Limb (tissue), 2 donors: Measurements from ENCODE around the gene DNAJC11.
"Not testable (repeated sequence)": the region's sequence is repeated elsewhere in the genome, so short reads cannot be mapped to it uniquely, and the experiment has no call there.

Experiments used
- DNase-seq, 2 donors: peaks; one replicate each; pipeline ENCODE4 v3.0.0-alpha.2; 2016; ENCODE audit errors: extremely low spot score in 2 of 2

DNAJC11 gene

DNA sequence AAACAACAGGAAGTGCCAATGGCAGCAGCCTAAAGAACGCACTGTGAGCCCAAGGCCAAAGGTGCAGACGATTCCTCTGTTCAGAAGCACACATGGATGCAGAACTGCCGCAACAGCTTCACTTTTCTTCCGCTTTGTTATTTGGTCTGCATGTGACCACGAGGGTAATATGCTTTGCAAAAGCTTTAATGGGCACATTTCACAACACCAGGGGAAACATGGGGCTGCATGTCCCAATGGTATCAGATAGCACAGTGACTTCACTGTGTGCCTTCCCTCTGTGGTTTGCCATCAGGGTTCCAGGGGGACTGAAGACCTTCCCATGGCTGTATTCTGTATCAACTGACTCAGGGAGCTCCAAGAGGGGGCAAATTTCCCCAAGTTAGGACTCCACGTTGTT is 48.6 kb downstream of the DNAJC11 start:
- DNase-seq: no peak

DNA sequence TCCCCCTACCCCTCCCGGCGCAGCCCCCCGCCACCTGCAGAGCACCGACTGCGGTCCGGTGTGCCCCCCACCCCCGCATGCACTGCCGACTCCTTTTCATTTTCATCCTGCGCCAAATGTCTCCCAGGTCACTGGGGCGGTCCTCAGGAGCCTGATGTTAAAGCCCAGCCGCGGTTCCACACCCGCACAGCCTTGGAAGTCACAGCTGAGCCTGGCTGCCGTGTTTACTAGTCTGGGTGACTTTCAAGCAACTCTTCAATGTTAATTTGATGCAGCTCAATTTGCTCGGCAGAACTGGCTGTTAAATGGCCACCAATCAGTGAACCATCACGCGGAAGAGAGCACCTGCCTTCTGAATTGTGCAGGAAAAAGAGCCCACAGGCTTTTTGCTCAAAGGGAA is 49.7 kb downstream of the DNAJC11 start:
- no peak for DNase-seq

DNA sequence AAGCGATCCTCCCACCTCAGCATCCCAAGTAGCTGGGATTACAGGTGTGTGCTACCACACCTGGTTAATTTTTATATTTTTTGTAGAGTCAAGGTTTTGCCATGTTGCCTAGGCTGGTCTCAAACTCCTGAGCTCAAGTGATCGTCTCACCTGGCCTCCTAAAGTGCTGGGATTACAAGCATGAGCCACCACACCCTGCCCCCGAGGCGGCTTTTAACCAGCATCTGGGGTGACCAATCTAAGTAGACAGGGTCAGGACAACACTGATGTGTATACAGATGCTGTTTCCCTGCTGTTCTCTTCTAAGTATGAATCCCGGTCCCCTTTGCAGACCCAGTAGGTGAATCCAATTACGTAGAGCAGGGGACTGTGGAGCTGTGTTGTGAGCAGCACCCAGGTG is 53.1 kb downstream of the DNAJC11 start:
- DNase-seq: no peak

DNA sequence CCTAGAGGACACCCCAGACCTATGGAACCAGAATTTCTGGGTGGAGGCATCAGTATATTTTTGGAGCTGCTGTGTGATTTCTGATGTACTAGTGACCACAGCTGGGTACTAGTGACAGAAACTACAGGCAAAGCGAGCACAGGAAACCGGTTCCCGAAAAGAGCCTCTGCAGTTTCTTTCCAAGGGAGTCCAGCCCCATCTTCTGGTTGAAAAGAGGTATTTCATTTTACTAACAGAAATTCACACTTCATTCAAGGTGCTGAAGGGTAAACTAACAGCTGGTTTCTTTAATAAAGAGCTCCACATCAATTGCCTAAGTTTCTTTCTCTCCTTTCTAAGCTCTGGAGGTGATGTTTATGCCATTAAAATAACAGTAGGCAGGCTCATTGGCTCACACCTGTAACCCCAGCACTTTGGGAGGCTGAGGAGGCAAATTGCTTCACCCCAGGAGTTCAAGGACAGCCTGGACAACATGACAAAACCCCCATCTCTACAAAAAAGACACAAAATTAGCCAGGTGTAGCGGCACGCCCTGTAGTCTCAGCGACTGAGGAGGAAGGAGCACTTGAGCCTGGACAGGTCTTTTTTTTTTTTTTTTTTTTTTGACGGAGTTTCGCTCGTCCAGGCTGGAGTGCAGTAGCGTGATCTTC is 55.0 kb downstream of the DNAJC11 start:
- DNase-seq: peak in 1 of 2 donors; percentile 78

DNA sequence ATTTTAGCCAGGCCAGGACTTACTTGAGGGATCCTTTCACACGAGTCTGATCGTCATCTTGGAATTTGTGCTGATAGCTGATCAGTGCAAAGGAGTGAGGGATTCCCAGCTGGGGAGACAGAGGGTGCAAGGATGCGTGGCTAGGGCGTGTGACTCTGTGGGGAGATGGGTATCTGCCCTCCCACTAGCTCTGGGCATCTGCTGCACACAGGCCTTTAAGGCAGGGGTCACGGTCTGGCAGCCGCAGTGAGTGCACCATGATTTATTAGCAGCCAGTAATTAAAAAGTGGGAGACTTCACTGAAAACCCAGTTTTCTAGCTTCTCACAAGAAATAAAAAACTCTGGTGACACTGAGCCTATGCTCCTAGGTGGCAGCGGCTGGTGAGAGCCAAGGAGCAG is 56.6 kb downstream of the DNAJC11 start:
- no peak for DNase-seq

DNA sequence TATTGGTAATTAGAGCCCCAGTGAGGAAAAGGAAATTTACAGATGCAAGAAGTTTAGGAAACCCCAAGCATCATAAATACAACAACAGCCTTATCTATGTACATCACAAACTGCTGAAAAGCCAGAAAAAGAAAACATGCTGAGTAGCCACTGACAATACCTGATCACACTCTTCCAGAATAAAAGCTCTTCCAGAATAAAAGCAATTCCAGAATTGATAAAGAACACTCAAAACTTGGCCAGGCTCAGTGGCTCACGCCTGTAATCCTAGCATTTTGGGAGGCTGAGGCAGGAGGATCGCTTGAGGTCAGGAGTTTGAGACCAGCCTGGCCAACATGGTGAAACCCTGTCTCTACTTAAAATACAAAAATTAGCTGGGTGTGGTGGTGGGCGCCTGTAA is 60.7 kb downstream of the DNAJC11 start:
- DNase-seq: not testable (repeated sequence)

DNA sequence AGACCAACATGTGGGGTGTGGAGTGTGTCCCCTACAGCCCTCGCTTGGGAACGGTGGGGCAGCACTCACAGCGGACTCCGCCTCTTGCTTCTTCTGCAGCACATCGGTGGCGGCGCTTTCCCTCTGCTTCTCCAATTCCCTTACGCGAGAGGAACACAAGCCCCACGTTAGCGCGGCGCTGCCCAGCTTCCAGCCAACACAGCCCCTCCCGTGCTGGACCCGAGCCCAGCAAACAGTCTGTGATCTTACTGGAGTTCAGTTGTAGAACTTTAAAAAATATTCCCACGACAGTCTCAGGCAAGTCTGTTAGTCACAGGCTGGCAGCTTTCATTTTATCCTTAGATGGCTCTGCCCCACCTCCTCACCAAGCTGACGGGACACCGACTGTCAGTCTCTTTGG is 63.4 kb downstream of the DNAJC11 start:
- peak; percentile 56 to 64 for DNase-seq

DNA sequence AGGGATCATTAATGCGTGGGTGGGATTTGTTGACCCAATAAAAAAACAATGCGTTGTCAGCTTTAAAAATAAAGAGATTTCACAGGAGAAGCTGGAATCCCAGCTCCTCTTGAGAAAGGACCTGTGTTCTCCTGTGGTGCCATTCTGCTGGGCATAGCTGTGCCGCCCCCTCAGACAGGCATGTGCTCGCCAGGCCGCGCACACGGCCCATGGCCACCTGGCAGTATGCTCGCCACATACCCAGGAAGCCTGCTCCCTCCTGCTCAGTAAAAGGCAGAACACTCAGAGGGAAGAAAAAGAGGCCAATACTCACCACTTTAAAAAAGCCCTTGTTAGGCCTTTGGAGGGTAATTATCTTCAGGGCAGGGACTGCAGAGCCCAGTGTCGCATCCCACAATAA is 63.8 kb downstream of the DNAJC11 start:
- no peak for DNase-seq

DNA sequence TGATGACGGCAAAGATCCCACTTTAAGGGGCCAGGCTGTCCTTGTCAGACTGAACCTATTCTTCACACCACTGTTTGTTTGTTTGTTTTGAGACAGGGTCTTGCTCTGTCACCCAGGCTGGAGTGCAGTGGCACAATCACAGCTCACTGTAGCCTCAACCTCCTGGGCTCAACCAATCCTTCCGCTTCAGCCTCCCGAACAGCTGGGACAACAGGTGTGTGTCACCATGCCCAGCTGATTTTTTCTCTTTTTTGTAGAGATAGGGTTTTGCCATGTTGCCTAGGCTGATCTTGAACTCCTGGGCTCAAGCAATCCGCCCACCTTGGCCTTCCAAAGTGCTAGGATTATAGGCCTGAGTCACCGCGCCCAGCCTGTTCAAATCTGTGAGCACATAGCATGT is 64.8 kb downstream of the DNAJC11 start:
- DNase-seq: not testable (repeated sequence)

DNA sequence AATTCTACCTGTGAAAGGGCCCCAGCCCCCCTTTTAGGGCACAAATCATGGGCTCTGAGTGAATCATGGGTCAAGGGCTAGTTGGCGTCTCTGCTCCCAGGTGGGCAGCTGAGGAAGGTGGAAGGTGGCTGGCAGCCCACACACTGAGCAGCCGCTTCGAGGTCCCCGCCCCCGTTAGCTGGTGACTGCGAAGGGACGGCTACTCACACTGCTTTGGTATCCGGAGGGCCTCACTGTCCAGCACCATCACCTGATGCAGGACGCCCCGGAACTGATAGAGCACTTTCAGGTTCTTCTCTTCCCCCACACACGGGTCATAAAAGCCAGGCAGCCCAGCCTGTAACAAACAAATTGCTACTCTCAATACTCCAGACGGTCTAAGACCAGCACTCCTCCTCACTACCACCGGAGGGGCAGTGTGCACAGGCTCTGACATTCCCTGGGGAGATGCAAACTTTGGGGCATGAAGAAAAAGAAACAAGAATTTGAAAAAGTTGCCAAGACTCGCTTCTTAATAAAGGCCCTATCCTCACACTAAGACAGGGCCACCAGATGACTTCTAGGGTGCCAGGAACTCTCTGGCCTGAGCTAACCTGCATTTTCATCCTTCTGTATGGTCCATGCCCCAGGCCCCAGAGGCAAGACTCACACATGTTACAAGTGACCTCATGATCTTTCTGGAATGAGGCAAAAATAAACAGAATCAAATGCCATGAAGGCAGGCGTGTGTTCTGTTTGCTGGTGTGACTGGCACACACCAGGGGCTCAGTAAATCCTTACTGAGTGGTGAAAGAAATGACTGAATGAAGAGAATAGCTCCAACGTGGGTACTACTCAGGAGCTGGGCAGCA is 65.5 kb downstream of the DNAJC11 start:
- DNase-seq: no peak

DNA sequence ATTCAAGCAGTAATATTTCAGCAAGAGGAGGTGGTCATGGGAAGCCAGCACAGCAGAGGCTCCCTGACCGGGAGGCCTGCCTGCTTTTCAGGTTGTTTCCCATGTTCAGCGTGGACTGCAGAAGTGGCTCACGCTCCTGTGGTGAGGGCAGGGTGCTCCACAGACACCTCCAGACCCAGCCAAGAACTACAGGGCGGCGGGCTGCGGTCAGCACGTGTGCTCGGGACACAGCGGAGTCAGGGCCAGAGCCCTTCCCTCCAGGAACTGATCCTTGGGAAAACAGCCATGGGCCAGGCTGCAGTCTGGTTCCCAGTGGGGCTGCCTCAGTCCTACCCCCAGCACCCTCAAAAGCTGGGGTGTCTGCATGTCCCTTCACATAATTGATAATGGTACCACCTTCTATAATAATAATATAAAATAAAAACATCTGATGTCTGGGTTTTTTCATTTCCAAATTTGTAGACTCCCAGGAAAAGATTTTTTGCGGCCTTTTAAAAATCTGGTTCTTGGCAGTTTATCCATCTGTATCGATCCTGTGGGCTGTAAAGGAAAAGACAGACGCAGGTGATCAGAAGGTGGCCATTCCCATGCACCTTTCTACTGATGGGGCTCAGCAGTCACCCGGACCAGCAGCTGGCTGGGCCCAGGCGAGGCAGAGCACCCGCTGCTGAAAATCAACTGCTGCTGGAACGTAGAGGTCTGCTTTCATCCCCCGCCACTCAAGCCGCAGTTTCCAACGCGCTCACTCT is 66.3 kb downstream of the DNAJC11 start:
- DNase-seq: no peak

DNA sequence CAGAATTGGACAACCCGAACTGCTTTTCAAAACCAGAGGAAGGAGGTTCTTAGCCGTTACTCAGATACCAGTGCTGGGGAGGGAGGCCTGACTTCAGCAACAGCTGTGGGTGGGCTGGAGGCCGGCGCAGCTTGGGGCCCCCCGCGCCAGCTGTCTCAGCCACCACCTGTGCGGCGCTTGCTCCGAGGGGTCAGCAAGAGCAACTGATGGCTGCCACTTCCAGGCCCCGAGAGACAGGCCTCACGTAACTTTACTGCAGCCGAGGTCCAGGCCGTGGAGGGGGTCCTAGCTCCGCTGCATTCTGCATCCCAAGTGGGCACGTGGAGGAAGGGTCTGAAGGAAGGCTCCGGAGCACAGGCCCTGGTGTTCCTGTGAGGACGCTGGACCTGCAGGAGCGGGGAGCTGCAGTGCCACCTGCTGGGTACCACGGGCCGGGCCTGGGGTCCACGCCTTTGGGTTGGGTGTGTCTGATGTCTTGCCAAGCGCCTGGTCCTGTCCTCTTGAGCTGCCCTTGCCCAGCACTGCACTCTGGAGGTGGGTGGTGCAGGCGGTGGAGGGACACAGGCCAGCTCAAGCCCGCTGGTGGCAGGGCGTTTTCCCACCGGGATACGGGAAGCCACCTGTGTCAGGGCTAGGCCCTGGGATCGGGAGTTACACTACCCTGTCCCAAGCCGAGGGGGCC is 67.1 kb downstream of the DNAJC11 start:
- peak; percentile 38 to 70 for DNase-seq

DNA sequence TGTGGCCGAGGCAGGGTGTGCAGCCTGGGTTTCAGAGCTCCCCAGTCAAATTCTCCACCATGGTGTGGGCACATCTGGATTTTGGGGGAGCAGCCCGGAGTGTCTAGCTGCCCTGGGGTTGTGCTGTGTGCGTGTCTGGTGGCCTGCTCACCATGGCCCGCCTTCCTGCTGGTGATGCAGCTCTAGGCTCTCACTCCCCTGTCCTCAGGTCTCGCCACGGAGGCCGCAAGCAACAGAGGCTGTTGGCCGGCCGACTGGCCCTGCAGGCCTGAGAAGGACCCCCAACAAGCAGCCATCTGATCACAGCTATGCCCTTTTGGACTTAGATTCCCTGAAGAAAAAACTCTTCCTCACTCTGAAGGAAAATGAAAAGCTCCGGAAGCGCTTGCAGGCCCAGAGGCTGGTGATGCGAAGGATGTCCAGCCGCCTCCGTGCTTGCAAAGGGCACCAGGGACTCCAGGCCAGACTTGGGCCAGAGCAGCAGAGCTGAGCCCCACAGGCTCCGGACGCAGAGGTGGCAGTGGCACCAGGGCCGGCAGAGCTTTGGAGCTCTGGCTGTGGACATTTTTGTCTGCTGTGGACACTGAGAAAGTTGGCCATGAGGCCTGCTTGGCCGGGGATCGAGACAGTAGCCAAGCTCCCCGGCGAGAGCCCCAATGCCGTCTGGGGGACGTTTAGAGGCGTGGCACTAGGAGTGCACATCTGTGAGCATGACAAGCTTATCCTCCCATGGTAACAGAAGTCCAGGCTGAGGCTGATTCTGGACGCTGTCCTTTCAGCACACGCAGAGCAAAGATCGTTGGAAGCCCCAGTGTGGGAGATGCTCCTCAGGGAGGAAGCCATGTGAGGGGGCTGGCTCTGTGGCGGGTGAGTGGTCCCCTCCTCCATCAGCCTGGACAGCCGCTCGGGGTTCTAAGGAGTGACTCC is 68.8 kb downstream of the DNAJC11 start:
- no peak for DNase-seq

DNA sequence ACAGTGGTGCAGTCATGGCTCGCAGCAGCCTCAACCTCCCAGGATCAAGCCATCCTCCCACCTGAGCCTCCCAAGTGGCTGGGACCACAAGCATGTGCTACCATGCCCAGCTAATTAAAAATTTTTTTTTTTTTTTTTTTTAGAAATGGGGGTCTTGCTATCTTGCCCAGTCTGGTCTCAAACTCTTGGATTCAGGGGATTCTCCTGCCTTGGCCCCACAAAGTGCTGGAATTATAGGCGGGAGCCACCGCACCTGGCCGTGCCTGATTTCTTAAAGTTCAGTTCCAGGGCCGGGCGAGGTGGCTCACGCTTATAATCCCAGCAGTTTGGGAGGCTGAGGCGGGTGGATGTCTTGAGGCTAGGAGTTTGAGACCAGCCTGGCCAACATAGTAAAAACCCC is 70.6 kb downstream of the DNAJC11 start:
- no peak for DNase-seq

DNA sequence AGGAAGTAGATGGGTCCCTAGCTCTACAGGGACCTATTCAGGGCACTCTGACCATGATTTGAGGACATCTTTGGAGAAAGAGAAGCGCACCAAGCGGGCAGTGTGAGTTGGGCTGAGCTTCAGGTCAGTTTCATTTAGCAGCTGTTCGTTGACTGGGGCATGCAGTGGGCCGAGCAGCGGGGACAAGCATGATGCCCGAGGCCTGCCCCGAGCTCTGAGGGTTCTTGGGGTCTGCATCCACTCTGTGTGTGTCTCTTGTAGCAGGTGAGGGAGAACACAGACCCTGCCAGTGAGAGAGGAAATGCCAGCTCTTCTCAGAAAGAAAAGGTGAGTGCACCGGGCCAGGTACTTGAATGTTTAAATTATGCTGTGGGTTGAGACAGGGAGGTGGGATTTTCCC is 71.6 kb downstream of the DNAJC11 start:
- DNase-seq: no peak

DNA sequence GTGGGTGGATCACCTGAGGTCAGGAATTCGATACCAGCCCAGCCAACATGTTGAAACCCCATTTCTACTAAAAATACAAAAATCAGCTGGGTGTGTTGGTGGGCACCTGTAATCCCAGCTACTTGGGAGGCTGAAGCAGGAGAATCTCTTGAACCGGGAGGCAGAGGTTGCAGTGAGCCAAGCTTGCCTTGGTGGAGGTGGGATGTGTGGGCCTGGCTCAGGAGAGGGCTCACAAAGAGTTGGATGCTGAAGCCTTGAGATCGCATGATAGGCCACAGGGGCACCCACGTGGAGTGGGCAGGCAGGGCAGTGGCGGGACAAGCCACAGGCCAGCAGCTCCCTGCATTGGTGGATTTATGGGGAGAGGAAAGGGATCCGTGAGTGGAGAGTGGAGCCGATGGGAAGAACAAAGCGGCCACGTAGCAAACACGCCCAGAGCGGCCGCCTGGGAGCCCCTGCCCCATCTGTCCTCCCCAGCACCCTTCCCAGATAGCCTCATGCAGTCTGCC is 72.6 kb downstream of the DNAJC11 start:
- DNase-seq: no peak

DNA sequence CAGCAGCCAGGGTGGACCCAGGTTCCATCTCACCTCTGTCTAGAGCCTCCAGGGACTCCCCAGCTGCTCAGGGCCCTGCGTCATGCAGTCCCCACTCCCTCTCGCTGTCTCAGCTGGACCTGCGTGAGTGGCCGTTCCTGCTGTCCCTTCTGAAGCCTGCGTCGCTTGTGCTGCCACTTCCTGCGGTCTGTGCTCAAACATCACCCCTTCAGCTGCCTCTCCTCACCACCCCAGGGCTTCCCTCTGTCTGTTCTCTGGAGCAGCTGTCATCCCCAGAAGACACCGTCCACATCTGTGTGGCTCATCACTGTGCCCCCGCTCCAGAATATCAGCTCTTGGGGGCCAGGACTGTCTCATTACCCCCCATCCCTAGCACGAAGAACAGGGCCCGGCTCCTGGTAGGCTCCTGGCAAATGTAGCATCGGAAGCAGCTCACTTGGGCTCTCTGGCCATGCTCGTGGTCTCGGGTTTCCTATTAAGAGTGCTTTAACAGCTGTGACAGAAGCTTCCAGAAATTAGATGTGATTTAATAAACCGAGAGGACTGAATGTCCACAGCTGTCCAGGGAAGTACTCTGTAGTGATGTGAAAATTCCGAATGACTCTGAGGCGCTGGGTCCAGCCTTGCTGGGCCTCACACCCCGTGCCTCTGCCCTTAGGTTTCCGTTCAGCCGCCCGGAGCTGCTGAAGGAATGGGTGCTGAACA is 73.6 kb downstream of the DNAJC11 start:
- DNase-seq: no peak

DNA sequence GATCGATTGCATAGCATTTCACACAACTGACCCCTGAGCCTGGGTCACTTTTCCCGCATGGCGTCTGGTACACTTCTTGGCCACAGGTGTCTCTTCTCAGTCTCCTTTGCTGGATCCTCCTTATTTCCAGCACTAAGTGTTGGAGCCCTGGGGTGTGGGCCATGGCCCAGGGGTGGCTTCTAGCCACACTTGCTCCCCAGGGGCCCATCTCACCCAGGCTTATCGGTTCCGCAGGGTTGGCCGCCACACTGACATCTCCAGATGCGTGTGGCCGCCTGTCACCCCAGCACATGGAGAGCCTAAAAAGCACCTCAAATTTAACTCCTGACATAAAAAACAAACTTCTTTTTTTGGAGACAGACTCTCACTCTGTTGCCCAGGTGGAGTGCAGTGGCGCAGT is 74.6 kb downstream of the DNAJC11 start:
- no peak for DNase-seq

DNA sequence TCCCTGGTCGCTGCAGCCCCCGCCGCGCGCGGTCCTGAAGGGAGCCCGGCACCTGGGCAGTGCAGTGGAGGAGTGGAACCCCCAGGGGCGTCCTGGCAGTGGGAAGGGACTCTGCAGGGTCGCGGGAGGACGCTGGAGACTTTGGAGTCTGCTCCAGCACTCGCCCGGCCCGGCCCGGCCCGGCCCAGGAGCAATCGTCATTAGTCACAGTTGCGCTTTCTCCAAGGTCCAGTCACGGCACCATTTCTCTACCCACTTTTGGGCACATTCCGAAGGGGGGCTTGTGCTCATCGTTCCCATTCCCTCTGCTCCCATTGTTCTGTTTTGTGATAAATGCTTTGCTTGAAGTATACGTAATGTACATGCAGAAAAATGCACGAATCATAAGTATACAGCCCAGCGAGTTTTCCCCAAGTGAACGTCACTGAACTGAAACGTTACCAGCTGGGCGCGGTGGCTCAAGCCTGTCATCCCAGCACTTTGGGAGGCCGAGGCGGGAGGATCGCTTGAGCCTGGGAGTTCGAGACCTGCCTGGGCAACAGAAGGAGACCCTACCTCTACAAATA is 75.9 kb downstream of the DNAJC11 start:
- DNase-seq: no peak
